Pancreas (tissue), 10 donors: Measurements from ENCODE around the gene FAHD1. TPM values are rescaled to one million over a fixed set of nuclear protein-coding genes. Genes with fewer than 3 reads are reported as not detected.
A peak's percentile ranks its signal among the peaks of the same experiment; 100 is the strongest.

ENCODE experiments used
- ATAC-seq, 4 donors: fragments of 200-7000 bp; cut with Tn5 transposase; one replicate each; pipeline versions ENCODE4 v1.8.0 to v1.9.1; 2020; ENCODE audit warnings: mild to moderate bottlenecking in 4 of 4, moderate library complexity in 4 of 4
- DNase-seq, 6 donors: peaks; one replicate each; pipeline ENCODE4 v3.0.0-alpha.2; 2020
- FAIRE-seq: peaks from 2 replicates; lab custom pipeline; 2012; peaks lifted over from hg19 to GRCh38; lab: Jason Lieb, UNC
- H3K27ac ChIP-seq, 4 donors: fragments of 200-600 bp; sonication (generic); 1 replicate in 3 of 4; 2 replicates in 1 of 4; pipeline versions ENCODE4 v1.5.0 to v1.8.0; 2020
- H3K27me3 ChIP-seq, 4 donors: fragments of 200-600 bp; one replicate each; pipeline ENCODE4 v1.8.0; 2021
- H3K36me3 ChIP-seq, 3 donors: fragments of 200-600 bp; sonication (generic) in 1 of 3; one replicate each; pipeline versions ENCODE4 v1.5.0 to v1.8.0; 2020 to 2021
- H3K4me1 ChIP-seq, 3 donors: fragments of 200-600 bp; one replicate each; pipeline ENCODE4 v1.8.0; 2021
- H3K4me3 ChIP-seq, 4 donors: fragments of 200-600 bp; sonication (generic) in 2 of 4; one replicate each; pipeline versions ENCODE4 v1.5.0 to v1.8.0; 2020 to 2021
- H3K9me3 ChIP-seq, 4 donors: fragments of 200-600 bp; one replicate each; pipeline ENCODE4 v1.8.0; 2021
- WGBS, 2 donors: extraction: QIAGEN DNeasy Blood & Tissue Kit; methylation state at CpG; one replicate each; pipeline ENCODE4 v1.1.7; 2013; 5-methylcytosine and 5-hydroxymethylcytosine counted together
- intact Hi-C, 3 donors: fragments of 100-400 bp; cut with DNase I; formaldehyde crosslinking; loops; one replicate each; pipeline versions ENCODE4 v1.11.1 to v1.14.2; 2022
- polyA plus RNA-seq, 2 donors: library from polyadenylated mRNA; stranded (reverse); fragments of 200-250 nt; gene quantifications; one replicate each; pipeline ENCODE4 v1.2.3, GENCODE V29; 2013
- total RNA-seq, 6 donors: library from RNA; stranded (reverse); fragmentation: NEBNext Ultra II Directional in 4 of 6; extraction: Animal tissue kit (Norgen Biotek cat#: 25700) in 4 of 6; gene quantifications; one replicate each; pipeline versions ENCODE4 v1.2.1 to v1.2.4, GENCODE V29; 2021 to 2023
- TF ChIP-seq, protein P1 (sequence below), 4 donors: fragments of 200-600 bp; sonication (generic) in 3 of 4; IDR thresholded peaks; one replicate each; pipeline versions ENCODE4 v1.5.0 to v1.8.0; 2021; ENCODE audit warnings: antibody characterized with exemption in 4 of 4
- donor health status: healthy with polysubstance abuse.
- donor health status: DM: no; HTN: no; CAD: no; lungs with moderate emphysema.
- donor health status: DM: no; HTN: no; CAD: no.
- donor health status: control.
- donor health status: control.
- donor health status: Bipolar disorder and iron deficiency.
- donor health status: DM: yes; HTN: yes; CAD: no.
- donor health status: DM: no; HTN: no; CAD: no.
- donor health status: DM: no; HTN: no; CAD: no.
- donor health status: DM: yes; HTN: yes; CAD: no.

Gene FAHD1
- total and polyA plus RNA-seq, 8 donors = 5.1 to 14.4 (median 12.2) TPM

- no peak overlapping the region for H3K27ac ChIP-seq
- H3K27me3 ChIP-seq = peaks cover 0 to 14% (median 0%) of the 10 kb centered on the region in 4 donors
- ATAC-seq = no peak
- no peak for DNase-seq
- intact Hi-C loops = no loop called here
- H3K4me3 ChIP-seq = no peak overlapping the region
- TF ChIP-seq, protein P1, sequence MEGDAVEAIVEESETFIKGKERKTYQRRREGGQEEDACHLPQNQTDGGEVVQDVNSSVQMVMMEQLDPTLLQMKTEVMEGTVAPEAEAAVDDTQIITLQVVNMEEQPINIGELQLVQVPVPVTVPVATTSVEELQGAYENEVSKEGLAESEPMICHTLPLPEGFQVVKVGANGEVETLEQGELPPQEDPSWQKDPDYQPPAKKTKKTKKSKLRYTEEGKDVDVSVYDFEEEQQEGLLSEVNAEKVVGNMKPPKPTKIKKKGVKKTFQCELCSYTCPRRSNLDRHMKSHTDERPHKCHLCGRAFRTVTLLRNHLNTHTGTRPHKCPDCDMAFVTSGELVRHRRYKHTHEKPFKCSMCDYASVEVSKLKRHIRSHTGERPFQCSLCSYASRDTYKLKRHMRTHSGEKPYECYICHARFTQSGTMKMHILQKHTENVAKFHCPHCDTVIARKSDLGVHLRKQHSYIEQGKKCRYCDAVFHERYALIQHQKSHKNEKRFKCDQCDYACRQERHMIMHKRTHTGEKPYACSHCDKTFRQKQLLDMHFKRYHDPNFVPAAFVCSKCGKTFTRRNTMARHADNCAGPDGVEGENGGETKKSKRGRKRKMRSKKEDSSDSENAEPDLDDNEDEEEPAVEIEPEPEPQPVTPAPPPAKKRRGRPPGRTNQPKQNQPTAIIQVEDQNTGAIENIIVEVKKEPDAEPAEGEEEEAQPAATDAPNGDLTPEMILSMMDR (IDR thresholded peaks at IDR 0.05) = no peak
- H3K9me3 ChIP-seq = no peaks in the 10 kb centered on the region
- H3K4me1 ChIP-seq = no peaks in the 10 kb centered on the region
- WGBS, 2 donors = 72 to 76% methylated on average over 5 of the region's 5 CpGs
- H3K36me3 ChIP-seq = no peaks in the 10 kb centered on the region
- FAIRE-seq = no peak
These were observed 34.7 kb downstream of the FAHD1 start for GRCh38 chr16:1861730-1862129.

- no peaks in the 10 kb centered on the region for H3K9me3 ChIP-seq
- H3K4me3 ChIP-seq = no peak overlapping the region
- FAIRE-seq (no peak), DNase-seq (no peak), ATAC-seq (no peak)
- H3K36me3 ChIP-seq = no peaks in the 10 kb centered on the region
- H3K27me3 ChIP-seq = peaks cover 0 to 14% (median 0%) of the 10 kb centered on the region in 4 donors
- no peak overlapping the region for H3K27ac ChIP-seq
- TF ChIP-seq, protein P1 (IDR thresholded peaks at IDR 0.05) = no peak
- intact Hi-C loops = no loop called here
- WGBS, 2 donors = 75 to 87% methylated on average over 9 of the region's 9 CpGs
- H3K4me1 ChIP-seq = no peaks in the 10 kb centered on the region
These were observed 35.4 kb downstream of the FAHD1 start for GRCh38 chr16:1862394-1862793.

- peak in 2 of 6 donors; percentile 21 to 37 for DNase-seq
- H3K4me1 ChIP-seq = no peaks in the 10 kb centered on the region
- intact Hi-C loops = no loop called here
- H3K9me3 ChIP-seq = no peaks in the 10 kb centered on the region
- peak; percentile 53 to 76 (median 64) for ATAC-seq
- TF ChIP-seq, protein P1 (IDR thresholded peaks at IDR 0.05) = peak; percentile 23 to 60 (median 42)
- H3K4me3 ChIP-seq = no peak overlapping the region
- no peaks in the 10 kb centered on the region for H3K36me3 ChIP-seq
- H3K27ac ChIP-seq = no peak overlapping the region
- FAIRE-seq = no peak
- H3K27me3 ChIP-seq = peaks cover 0 to 9% (median 0%) of the 10 kb centered on the region in 4 donors
- 16% methylated on average over 4 of the region's 4 CpGs for WGBS, 2 donors
These were observed 36.9 kb downstream of the FAHD1 start for GRCh38 chr16:1863681-1864460.

DNA sequence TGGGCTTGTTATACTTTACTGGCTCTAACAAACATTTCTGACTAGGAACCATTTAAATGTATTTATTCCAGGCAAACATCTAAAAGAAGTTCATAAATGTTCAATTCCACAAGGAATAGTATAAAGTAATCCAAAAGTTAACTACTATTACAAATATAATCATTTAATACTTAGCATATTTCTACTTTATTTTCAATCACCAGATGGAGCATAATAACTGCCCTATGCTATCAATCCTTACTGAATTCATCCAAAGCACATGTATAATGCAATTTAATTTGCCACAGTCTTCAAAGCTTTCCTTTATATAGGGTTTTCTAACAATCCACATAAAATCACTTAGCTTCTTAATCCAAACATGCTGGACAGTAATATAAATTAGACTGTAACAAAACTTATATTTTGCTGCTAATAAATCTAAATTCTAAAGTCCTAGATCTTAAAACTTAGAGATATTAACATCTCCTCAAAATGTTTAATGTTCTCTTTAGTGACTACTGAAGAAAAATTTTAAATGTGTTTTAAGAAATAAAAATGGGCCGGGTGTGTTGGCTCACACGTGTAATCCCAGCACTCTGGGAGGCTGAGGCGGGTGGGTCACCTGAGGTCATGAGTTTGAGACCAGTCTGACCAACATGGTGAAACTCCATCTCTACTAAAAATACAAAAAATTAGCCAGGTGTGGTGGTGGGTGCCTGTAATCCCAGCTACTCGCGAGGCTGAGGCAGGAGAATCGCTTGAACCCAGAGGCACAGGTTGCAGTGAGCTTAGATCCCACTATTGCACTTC, 39.1 kb downstream of the FAHD1 start:
- FAIRE-seq = no peak
- Histone ChIP-seq H3K4me3 (no peak overlapping the region), H3K36me3 (no peaks in the 10 kb centered on the region), H3K4me1 (no peaks in the 10 kb centered on the region), H3K9me3 (no peaks in the 10 kb centered on the region), H3K27ac (no peak overlapping the region), H3K27me3 (peaks cover 0 to 7% (median 0%) of the 10 kb centered on the region in 4 donors)
- TF ChIP-seq, protein P1 (IDR thresholded peaks at IDR 0.05) = no peak
- DNase-seq = no peak
- 80 to 87% methylated on average over 6 of the region's 6 CpGs for WGBS, 2 donors
- intact Hi-C loops = loop anchor here in 1 of 3 donors (5.0 kb wide), 1 partner anchor 56 kb away; no protein-coding TSS in a partner anchor
- no peak for ATAC-seq
